ENCODE measurements around the gene TPT1.

DNA sequence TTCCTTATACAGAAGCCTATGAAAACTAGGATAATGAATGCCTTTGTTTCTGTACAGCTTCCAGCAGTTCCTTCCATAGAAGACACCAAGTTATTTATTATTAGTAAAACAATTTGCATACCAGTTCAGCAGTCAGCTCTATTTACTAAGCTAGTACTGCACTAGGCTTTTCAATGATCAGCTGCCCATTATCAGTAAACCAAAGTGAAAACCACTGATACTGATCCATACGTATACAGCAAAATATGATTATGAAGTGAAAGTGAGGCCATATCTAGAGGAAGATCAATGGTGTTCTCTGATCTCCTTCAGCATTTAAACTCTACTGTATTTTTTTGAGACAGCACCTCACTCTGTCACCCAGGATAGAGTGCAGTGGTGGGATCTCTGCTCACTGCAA, 3.2 kb downstream of the TPT1 start:
- TF ChIP-seq, protein P1, sequence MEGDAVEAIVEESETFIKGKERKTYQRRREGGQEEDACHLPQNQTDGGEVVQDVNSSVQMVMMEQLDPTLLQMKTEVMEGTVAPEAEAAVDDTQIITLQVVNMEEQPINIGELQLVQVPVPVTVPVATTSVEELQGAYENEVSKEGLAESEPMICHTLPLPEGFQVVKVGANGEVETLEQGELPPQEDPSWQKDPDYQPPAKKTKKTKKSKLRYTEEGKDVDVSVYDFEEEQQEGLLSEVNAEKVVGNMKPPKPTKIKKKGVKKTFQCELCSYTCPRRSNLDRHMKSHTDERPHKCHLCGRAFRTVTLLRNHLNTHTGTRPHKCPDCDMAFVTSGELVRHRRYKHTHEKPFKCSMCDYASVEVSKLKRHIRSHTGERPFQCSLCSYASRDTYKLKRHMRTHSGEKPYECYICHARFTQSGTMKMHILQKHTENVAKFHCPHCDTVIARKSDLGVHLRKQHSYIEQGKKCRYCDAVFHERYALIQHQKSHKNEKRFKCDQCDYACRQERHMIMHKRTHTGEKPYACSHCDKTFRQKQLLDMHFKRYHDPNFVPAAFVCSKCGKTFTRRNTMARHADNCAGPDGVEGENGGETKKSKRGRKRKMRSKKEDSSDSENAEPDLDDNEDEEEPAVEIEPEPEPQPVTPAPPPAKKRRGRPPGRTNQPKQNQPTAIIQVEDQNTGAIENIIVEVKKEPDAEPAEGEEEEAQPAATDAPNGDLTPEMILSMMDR (IDR thresholded peaks at IDR 0.05): no peak
- TF ChIP-seq EZH2 (IDR thresholded peaks at IDR 0.05; ENCODE audit: borderline replicate concordance, insufficient read depth, low read depth, low read length, poor library complexity, severe bottlenecking): no peak
